HEK293T (cell line): ENCODE results near the gene TRRAP.

Experiments used
- CTCF ChIA-PET: fragments of 350-600 bp; formaldehyde crosslinking; extraction: SDS; loops from one replicate; lab custom pipeline; 2021; ENCODE audit warnings: antibody characterized with exemption, inconsistent platforms; lab: Yijun Ruan, JAX
- POLR2A ChIA-PET: fragments of 350-600 bp; formaldehyde crosslinking; extraction: SDS; loops from one replicate; lab custom pipeline; 2020; ENCODE audit warnings: antibody characterized with exemption, inconsistent platforms; lab: Yijun Ruan, JAX
- DNase-seq: peaks from one replicate; pipeline ENCODE4 v3.0.0; 2012; ENCODE audit warnings: mixed read lengths; ENCODE audit errors: extremely low spot score
- ARNT ChIP-seq: fragments of 450-650 bp; IDR thresholded peaks from 2 replicates; pipeline ENCODE4 v1.6.1; 2017; ENCODE audit warnings: mild to moderate bottlenecking
- BHLHE40 ChIP-seq: fragments of 450-650 bp; IDR thresholded peaks from 2 replicates; pipeline ENCODE4 v1.6.1; 2016; ENCODE audit warnings: mild to moderate bottlenecking, moderate library complexity, borderline replicate concordance
- CTBP1 ChIP-seq: fragments of 450-650 bp; IDR thresholded peaks from 2 replicates; pipeline ENCODE4 v1.6.1; 2016; ENCODE audit warnings: borderline replicate concordance
- ELF4 ChIP-seq: fragments of 450-650 bp; IDR thresholded peaks from 2 replicates; pipeline ENCODE4 v1.6.1; 2017; ENCODE audit warnings: antibody characterized with exemption
- FOXA1 ChIP-seq: fragments of 450-650 bp; IDR thresholded peaks from 2 replicates; pipeline ENCODE4 v1.6.1; 2016; ENCODE audit warnings: mild to moderate bottlenecking
- FOXK2 ChIP-seq: fragments of 450-650 bp; IDR thresholded peaks from 2 replicates; pipeline ENCODE4 v1.6.1; 2016; ENCODE audit warnings: mild to moderate bottlenecking
- FOXM1 ChIP-seq: fragments of 450-650 bp; IDR thresholded peaks from 2 replicates; pipeline ENCODE4 v1.6.1; 2017; ENCODE audit warnings: mild to moderate bottlenecking, borderline replicate concordance
- HDGF ChIP-seq: fragments of 450-650 bp; IDR thresholded peaks from 2 replicates; pipeline ENCODE4 v1.6.1; 2017; ENCODE audit warnings: antibody characterized with exemption, borderline replicate concordance
- L3MBTL2 ChIP-seq: fragments of 450-650 bp; conservative IDR thresholded peaks from 2 replicates; pipeline ENCODE4 v1.6.1; 2016; ENCODE audit warnings: mild to moderate bottlenecking
- LEF1 ChIP-seq: fragments of 450-650 bp; IDR thresholded peaks from 2 replicates; pipeline ENCODE4 v1.6.1; 2017; ENCODE audit warnings: mild to moderate bottlenecking, borderline replicate concordance
- NFRKB ChIP-seq: fragments of 450-650 bp; IDR thresholded peaks from 2 replicates; pipeline ENCODE4 v1.6.1; 2016; ENCODE audit warnings: mild to moderate bottlenecking, moderate library complexity
- SP1 ChIP-seq: fragments of 450-650 bp; IDR thresholded peaks from 2 replicates; pipeline ENCODE4 v1.6.1; 2017
- SUZ12 ChIP-seq: fragments of 450-650 bp; IDR thresholded peaks from 2 replicates; pipeline ENCODE4 v1.6.1; 2016; ENCODE audit warnings: mild to moderate bottlenecking
- TARDBP ChIP-seq: fragments of 450-650 bp; IDR thresholded peaks from 2 replicates; pipeline ENCODE4 v1.6.1; 2016
- ZNF384 ChIP-seq: fragments of 450-650 bp; IDR thresholded peaks from 2 replicates; pipeline ENCODE4 v1.6.1; 2016
- TF ChIP-seq, protein P1 (sequence below): fragments of 450-650 bp; IDR thresholded peaks from 2 replicates; pipeline ENCODE4 v1.6.1; 2016

Gene TRRAP

DNA sequence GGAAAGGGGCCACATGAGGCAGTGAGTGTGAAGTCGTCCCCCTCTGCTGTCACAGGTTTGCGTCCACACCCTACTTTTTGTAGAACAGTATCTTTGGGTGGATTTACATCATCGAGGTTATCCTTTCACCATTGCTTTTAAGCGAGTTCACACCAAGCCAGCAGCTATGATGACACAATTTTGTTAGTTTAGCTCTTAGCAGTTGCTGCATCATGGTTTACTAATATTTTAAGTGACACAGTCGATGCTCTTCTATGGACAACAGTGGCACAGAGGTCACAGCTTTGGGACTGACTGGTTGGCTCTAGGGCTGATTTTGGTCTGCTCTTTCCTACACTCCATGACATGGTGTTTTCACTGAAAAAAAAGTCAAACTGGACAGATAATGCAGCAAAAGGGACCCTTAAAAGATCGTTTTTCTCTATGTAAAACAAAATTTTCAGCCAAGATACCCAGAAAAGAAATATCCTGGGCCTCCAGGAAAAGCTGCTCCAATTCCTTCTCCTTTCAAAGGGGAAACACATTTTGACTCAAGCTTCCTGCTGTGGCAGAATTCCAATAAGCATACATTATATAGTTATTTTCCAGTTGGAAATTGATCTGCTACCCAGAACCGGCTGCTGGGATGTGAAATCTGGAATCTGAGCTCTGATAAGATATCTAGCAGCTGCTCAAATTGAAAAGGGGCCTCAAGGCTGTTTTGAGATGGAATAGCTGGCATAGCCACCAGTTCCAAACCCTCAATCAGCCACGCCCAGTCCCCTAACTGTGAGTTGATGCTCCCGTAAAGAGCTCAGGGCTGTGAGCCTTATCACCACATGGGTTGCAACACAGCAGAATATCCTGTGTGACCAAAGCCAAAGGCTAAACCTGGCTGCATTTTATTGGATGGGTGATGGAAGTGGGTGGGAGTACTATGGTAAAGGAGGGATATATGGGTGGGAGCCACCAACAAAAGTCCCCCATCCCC is 151.4 kb downstream of the TRRAP start:
- ChIA-PET CTCF (interaction anchor here (0.9 kb wide), 1 partner anchor 10 kb away, joined by 3 read pairs; no protein-coding TSS in a partner anchor), POLR2A (no interaction called here)
- TF ChIP-seq FOXA1 (no peak), NFRKB (no peak), CTBP1 (no peak), LEF1 (no peak), BHLHE40 (no peak), ELF4 (no peak), L3MBTL2 (no peak), FOXK2 (no peak), SUZ12 (no peak), HDGF (no peak), ZNF384 (no peak), TARDBP (no peak), ARNT (no peak), SP1 (no peak)
- DNase-seq, result no peak

DNA sequence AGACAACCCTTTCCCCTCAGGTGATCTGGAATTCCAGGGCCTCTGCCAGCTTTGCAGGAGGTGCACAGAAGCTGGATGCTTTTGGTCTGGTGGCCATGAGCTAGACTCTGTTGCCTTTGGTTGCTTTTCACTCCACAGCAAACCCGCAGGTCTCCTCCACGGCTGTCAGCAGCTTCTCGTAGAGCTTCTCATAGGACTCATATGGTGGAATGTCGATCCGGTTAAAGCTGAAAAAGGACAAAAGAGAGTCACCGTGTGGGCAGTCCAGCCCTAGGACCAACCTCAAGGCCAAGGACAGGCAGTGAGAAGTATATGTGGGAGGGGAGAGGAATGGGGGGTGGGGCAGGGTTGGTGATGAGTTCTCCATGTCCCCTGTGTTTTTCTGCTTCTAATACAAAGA is 152.1 kb downstream of the TRRAP start:
- ChIA-PET POLR2A (no interaction called here), CTCF (interaction anchor here (0.9 kb wide), 1 partner anchor 10 kb away, joined by 3 read pairs; no protein-coding TSS in a partner anchor)
- no peak for DNase-seq
- no peak for TF ChIP-seq FOXK2
- no peak for TF ChIP-seq ZNF384
- TF ChIP-seq FOXM1, result no peak
- no peak for TF ChIP-seq TARDBP
- no peak for TF ChIP-seq L3MBTL2
- TF ChIP-seq, protein P1, sequence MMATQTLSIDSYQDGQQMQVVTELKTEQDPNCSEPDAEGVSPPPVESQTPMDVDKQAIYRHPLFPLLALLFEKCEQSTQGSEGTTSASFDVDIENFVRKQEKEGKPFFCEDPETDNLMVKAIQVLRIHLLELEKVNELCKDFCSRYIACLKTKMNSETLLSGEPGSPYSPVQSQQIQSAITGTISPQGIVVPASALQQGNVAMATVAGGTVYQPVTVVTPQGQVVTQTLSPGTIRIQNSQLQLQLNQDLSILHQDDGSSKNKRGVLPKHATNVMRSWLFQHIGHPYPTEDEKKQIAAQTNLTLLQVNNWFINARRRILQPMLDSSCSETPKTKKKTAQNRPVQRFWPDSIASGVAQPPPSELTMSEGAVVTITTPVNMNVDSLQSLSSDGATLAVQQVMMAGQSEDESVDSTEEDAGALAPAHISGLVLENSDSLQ, result no peak
- no peak for TF ChIP-seq SUZ12
- TF ChIP-seq FOXA1, result no peak

DNA sequence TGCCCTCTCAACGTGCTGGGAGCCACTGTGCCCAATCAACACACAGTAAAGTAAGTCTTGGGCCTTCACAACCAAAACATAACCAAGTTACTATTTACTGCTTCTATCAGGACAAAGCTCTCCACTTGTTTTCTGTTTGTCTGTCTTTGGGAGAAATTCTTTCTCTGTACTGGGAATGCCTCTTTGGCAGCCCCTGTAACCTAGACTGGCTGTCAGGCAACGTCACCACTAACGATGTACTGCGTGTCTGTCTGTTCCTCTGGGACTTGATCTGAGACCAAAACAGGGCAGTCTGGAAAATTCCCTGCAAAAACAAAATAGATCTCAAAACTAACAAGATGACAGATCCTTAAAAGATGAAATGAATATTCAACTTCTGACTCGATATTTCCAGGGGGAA is 152.6 kb downstream of the TRRAP start:
- no peak for DNase-seq
- POLR2A ChIA-PET, result no interaction called here
- CTCF ChIA-PET, result interaction anchor here (0.9 kb wide), 1 partner anchor 9 kb away, joined by 3 read pairs; no protein-coding TSS in a partner anchor
- no peak for TF ChIP-seq ARNT
- no peak for TF ChIP-seq NFRKB
- TF ChIP-seq FOXK2, result no peak
- no peak for TF ChIP-seq SUZ12
- no peak for TF ChIP-seq ELF4

DNA sequence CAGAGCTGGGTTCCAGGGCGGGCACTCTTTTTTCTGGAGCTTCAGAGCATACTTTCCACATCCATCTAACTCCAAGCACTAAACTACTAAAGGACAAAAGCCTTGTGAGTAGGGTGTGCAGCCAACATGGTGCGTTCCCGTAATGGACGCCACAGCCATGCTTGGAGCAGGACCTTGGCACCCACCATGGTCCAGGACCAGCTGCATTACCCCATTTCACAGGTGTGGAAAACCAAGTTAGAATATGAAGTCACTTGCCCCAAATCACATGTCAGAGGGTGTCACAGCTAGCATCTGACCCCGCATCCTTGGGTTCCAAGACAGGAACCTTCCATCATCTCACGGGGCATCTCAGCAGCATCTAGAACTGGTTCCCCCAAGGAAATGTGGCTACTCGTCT is 153.2 kb downstream of the TRRAP start:
- POLR2A ChIA-PET, result no interaction called here
- DNase-seq, result no peak
- CTCF ChIA-PET, result no interaction called here
- TF ChIP-seq HDGF (no peak), SUZ12 (no peak), FOXK2 (no peak), FOXA1 (no peak), SP1 (no peak), L3MBTL2 (no peak)

DNA sequence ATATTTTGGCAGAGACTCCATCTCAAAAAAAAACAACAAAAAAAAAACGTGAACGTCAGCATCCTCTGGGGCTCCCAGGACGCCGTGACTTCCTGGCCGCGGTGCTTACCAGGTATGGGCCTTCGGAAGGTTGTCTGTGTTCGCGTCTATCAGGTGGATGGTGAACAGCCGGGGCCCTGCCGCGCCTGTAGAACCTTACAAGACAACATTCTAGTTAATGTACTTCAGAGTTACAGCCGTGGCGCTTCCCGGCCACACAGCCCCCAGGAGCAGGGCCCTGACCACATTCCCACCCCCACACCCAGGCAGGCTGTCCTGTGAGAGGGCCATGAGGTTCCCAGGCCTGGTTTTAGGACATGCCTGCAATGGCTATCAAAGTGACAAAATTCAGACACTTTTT is 154.6 kb downstream of the TRRAP start:
- TF ChIP-seq FOXA1 (no peak), FOXM1 (no peak), SUZ12 (no peak), NFRKB (no peak)
- TF ChIP-seq, protein P1, result no peak
- ChIA-PET CTCF (no interaction called here), POLR2A (no interaction called here)
- no peak for DNase-seq

DNA sequence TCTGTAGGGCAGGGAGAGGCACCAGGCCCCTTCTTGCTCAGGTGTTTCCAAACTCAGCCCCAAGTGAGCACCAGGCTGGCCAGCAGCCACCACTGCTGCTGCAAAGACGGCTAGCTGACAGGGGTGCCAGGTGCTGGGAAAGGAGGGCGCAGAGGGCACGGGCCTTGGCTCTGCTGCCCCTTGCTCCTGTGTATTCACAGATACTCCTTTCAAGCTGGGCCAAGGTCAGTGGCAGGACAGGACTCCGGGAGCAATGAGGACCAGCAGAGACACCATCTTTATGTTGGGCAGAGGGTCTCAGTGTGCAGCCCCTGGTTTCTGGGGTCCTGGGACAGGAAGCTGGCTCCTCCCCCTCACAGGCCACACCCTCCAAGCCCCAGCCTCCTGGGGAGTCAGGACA is 155.4 kb downstream of the TRRAP start:
- POLR2A ChIA-PET, result no interaction called here
- no peak for DNase-seq
- CTCF ChIA-PET, result no interaction called here
- no peak for TF ChIP-seq TARDBP
- TF ChIP-seq, protein P1, result no peak
- TF ChIP-seq ELF4, result no peak
- no peak for TF ChIP-seq SP1
- TF ChIP-seq FOXK2, result no peak
- TF ChIP-seq FOXA1, result no peak
- no peak for TF ChIP-seq SUZ12
- TF ChIP-seq CTBP1, result no peak
- no peak for TF ChIP-seq HDGF
- no peak for TF ChIP-seq NFRKB
- no peak for TF ChIP-seq L3MBTL2
- no peak for TF ChIP-seq ZNF384
